Endothelial cell of umbilical vein (primary cell): ENCODE measurements around the gene MICAL3. TPM values are rescaled to one million over a fixed set of nuclear protein-coding genes. Genes with fewer than 3 reads are reported as not detected.

ENCODE experiments used
- BruUV-seq: library from RNA; stranded (reverse); fragments of 400-500 nt; replicated peaks from 2 replicates; lab custom pipeline; 2021; lab: Mats Ljungman, UMichigan
- CTCF ChIA-PET: fragments of 300-600, 350-600 bp; sonication (Branson Sonifier 250); formaldehyde crosslinking; loops from one replicate; lab custom pipeline; 2021; ENCODE audit warnings: antibody characterized with exemption, inconsistent platforms; lab: Charles Lee
- POLR2A ChIA-PET: fragments of 300-600, 350-600 bp; sonication (Branson Sonifier 250); formaldehyde crosslinking; loops from one replicate; lab custom pipeline; 2021; ENCODE audit warnings: antibody characterized with exemption, inconsistent platforms; lab: Charles Lee
- DNase-seq: peaks from one replicate; pipeline ENCODE4 v3.0.0-alpha.2; 2011; ENCODE audit warnings: low read depth, low spot score
- FAIRE-seq: peaks from 2 replicates; lab custom pipeline; 2011; peaks lifted over from hg19 to GRCh38; lab: Jason Lieb, UNC
- H2AFZ ChIP-seq: 2 replicates; pipeline ENCODE4 v1.6.0; 2012; ENCODE audit warnings: low read depth, low read length, control low read depth, inconsistent platforms
- H3K27ac ChIP-seq: 2 replicates; pipeline ENCODE4 v1.5.1; 2011; ENCODE audit warnings: low read depth, mild to moderate bottlenecking, control low read depth, low read length, moderate library complexity; ENCODE audit not compliant: insufficient read depth
- H3K27me3 ChIP-seq, 2 experiments: 2 replicates each; pipeline versions ENCODE4 v1.6.0 to v1.6.1; 2011; ENCODE audit warnings: low read length in 2 of 2, mixed read lengths in 1 of 2; ENCODE audit not compliant: control insufficient read depth in 2 of 2, insufficient read depth in 2 of 2
- H3K36me3 ChIP-seq, 2 experiments: 2 replicates in 1 of 2; 3 replicates in 1 of 2; pipeline ENCODE4 v1.5.1; 2011; ENCODE audit warnings: low read length in 2 of 2, mild to moderate bottlenecking in 1 of 2, moderate library complexity in 1 of 2; ENCODE audit not compliant: control insufficient read depth in 2 of 2, insufficient read depth in 2 of 2; ENCODE audit errors: extremely low read depth in 1 of 2
- H3K4me1 ChIP-seq: 3 replicates; pipeline ENCODE4 v1.5.1; 2011; ENCODE audit warnings: mild to moderate bottlenecking, low read length; ENCODE audit not compliant: control insufficient read depth, insufficient read depth; ENCODE audit errors: extremely low read depth
- H3K4me2 ChIP-seq: 2 replicates; pipeline ENCODE4 v1.6.1; 2011; ENCODE audit warnings: low read length, control low read depth, mixed read lengths; ENCODE audit not compliant: insufficient read depth
- H3K4me3 ChIP-seq, 3 experiments: fragments of 200-600 bp in 1 of 3; sonication (generic), shearing (Covaris generic) in 1 of 3; replicated peaks in 1 of 3; 2 replicates each; pipeline ENCODE4 v1.5.1; 2011 to 2016; ENCODE audit warnings: control low read depth in 3 of 3, low read length in 3 of 3, mild to moderate bottlenecking in 2 of 3, inconsistent platforms in 1 of 3, low read depth in 1 of 3, moderate library complexity in 1 of 3; ENCODE audit not compliant: insufficient read depth in 1 of 3
- H3K79me2 ChIP-seq: 2 replicates; pipeline ENCODE4 v1.6.0; 2012; ENCODE audit warnings: low read length, inconsistent platforms; ENCODE audit not compliant: control insufficient read depth, insufficient read depth
- H3K9ac ChIP-seq: replicated peaks from 2 replicates; pipeline ENCODE3; 2011; ENCODE audit warnings: low read length, control low read depth; ENCODE audit not compliant: insufficient read depth; ENCODE audit errors: extremely low read depth
- H3K9me1 ChIP-seq: replicated peaks from 3 replicates; pipeline ENCODE4 v1.6.0; 2011; ENCODE audit warnings: mild to moderate bottlenecking, low read length; ENCODE audit not compliant: control insufficient read depth, insufficient read depth; ENCODE audit errors: extremely low read depth
- H3K9me3 ChIP-seq: replicated peaks from 2 replicates; pipeline ENCODE4 v1.5.1; 2012; ENCODE audit warnings: low read length, inconsistent platforms; ENCODE audit not compliant: control insufficient read depth, insufficient read depth
- H4K20me1 ChIP-seq: replicated peaks from 2 replicates; pipeline ENCODE3; 2011; ENCODE audit warnings: mild to moderate bottlenecking, low read length; ENCODE audit not compliant: control insufficient read depth, insufficient read depth; ENCODE audit errors: extremely low read depth
- EZH2 ChIP-seq: IDR thresholded peaks from 2 replicates; pipeline ENCODE4 v1.6.1; 2012; ENCODE audit warnings: borderline replicate concordance, low read depth, mild to moderate bottlenecking, moderate library complexity, low read length, inconsistent platforms; ENCODE audit not compliant: severe bottlenecking
- FOS ChIP-seq: IDR thresholded peaks from 2 replicates; pipeline ENCODE4 v1.6.1; 2011; ENCODE audit warnings: mild to moderate bottlenecking, low read length, moderate library complexity, borderline replicate concordance; ENCODE audit not compliant: insufficient read depth
- GATA2 ChIP-seq: IDR thresholded peaks from 2 replicates; pipeline ENCODE4 v1.7.0; 2011; ENCODE audit warnings: low read depth, mild to moderate bottlenecking, moderate library complexity, mixed read lengths, low read length; ENCODE audit not compliant: insufficient read length, insufficient read depth
- JUN ChIP-seq: IDR thresholded peaks from 2 replicates; pipeline ENCODE4 v1.6.1; 2011; ENCODE audit warnings: borderline replicate concordance, low read depth; ENCODE audit not compliant: insufficient read length, insufficient read depth
- MYC ChIP-seq: IDR thresholded peaks from one replicate; pipeline ENCODE4 v1.6.1; 2011; ENCODE audit warnings: mild to moderate bottlenecking, low read depth, low read length
- POLR2A ChIP-seq: IDR thresholded peaks from 2 replicates; pipeline ENCODE4 v1.6.1; 2012; ENCODE audit warnings: low read depth, mild to moderate bottlenecking, control low read depth, low read length
- POLR2AphosphoS5 ChIP-seq: IDR thresholded peaks from 2 replicates; pipeline ENCODE4 v1.6.1; 2012; ENCODE audit warnings: low read depth, mild to moderate bottlenecking, control low read depth, low read length, moderate library complexity; ENCODE audit not compliant: insufficient read depth
- dilution Hi-C: fragments of 300-500 bp; cut with MboI; formaldehyde crosslinking; loops from one replicate; pipeline ENCODE4 v1.15.0; 2019; ENCODE audit warnings: low sequenced_read_pairs; ENCODE audit not compliant: extremely low pct_ligation_motif_present
- intact Hi-C: fragments of 100-400 bp; cut with micrococcal nuclease; formaldehyde crosslinking; loops from one replicate; pipeline ENCODE4 v1.10.0; 2022
- polyA plus RNA-seq, 4 experiments: library from polyadenylated mRNA; depleted of rRNA in 3 of 4; stranded (reverse) in 3 of 4; unstranded in 1 of 4; fragments of >200 nt; gene quantifications; 2 replicates each; pipeline versions ENCODE4 v1.2.1 to v1.2.3, GENCODE V29; 2011 to 2012; ENCODE audit warnings: missing spikeins in 1 of 4
- total RNA-seq: library from RNA; stranded (reverse); gene quantifications from 2 replicates; pipeline ENCODE4 v1.2.3, GENCODE V29; 2021
- TF ChIP-seq, protein P1 (sequence below): IDR thresholded peaks from 2 replicates; pipeline ENCODE4 v1.6.1; 2011; ENCODE audit not compliant: insufficient read depth, insufficient read length
- TF ChIP-seq, protein P2 (sequence below), 2 donors: IDR thresholded peaks; 1 replicate in 1 of 2; 2 replicates in 1 of 2; pipeline ENCODE4 v1.5.1; 2011; ENCODE audit warnings: low read length in 2 of 2, mild to moderate bottlenecking in 2 of 2, moderate library complexity in 2 of 2, control low read depth in 1 of 2, inconsistent platforms in 1 of 2, low read depth in 1 of 2; ENCODE audit not compliant: insufficient read depth in 1 of 2; ENCODE audit errors: extremely low read depth in 1 of 2

Gene MICAL3
- total and polyA plus RNA-seq, 2 donors (not counting 3 experiments of a cell fraction or from before 2014, with no cell fraction given): 14.5 to 63.7 TPM

DNA sequence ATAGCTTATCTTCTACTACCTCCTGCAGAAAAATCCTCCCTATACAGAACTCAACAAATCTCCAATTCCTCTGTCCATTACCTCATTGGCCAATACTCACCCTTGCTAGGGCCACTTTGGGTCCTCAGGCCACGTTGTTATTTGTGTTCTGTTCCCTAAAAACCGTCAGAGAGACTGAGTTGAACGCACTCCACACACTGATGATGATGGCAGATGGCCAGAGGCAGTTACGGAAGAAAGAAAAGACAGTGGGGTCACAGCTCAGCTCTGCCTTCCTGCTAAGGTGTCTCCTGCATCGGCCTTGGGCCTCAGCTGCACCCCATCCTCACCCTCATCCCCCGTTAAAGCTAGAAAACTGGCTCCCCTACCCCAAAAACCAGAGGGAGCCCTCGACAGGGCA, 66.2 kb downstream of the MICAL3 start:
- BruUV-seq: no TSS peak
- Histone ChIP-seq H3K4me1 (no peaks in the 10 kb centered on the region), H3K9ac (no peak overlapping the region), H3K79me2 (peaks cover 57% of the 10 kb centered on the region), H3K4me3 (no peak overlapping the region), H3K4me2 (no peak overlapping the region), H2AFZ (no peak overlapping the region), H3K36me3 (no peaks in the 10 kb centered on the region), H3K9me1 (no peaks in the 10 kb centered on the region), H3K27ac (no peak overlapping the region), H3K27me3 (no peaks in the 10 kb centered on the region), H3K9me3 (no peaks in the 10 kb centered on the region), H4K20me1 (no peaks in the 10 kb centered on the region)
- no peak for DNase-seq
- ChIA-PET POLR2A (no interaction called here), CTCF (interaction anchor here (0.6 to 1.5 kb wide), 4 partner anchors 28 to 199 kb away, joined by 3 to 4 read pairs (median 4); no protein-coding TSS in a partner anchor)
- TF ChIP-seq FOS: no peak
- TF ChIP-seq POLR2AphosphoS5: no peak
- dilution Hi-C loops: no loop called here
- intact Hi-C loops: no loop called here
- no peak for FAIRE-seq

DNA sequence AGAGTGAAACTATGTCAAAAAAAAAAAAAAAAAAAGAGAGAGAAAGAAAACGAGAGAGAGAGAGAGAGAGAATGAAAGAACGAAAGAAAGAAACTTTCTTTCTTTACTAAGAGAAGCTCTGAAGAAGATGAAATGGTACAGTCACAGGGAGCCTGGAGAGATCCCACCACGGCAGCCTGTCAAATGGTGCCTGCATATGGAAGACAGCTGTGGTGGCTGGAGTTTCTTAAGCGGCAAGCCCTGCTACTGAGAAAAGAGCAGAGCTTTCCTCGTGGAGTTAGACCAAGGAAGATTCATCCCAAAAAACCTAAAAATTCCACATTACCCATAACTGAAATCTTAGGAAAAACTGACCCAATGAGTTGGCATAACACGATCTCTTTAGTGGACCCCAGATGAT, 66.7 kb downstream of the MICAL3 start:
- no peaks in the 10 kb centered on the region for H3K9me3 ChIP-seq
- H3K4me1 ChIP-seq: no peaks in the 10 kb centered on the region
- H3K27me3 ChIP-seq: no peaks in the 10 kb centered on the region
- TF ChIP-seq, protein P1, sequence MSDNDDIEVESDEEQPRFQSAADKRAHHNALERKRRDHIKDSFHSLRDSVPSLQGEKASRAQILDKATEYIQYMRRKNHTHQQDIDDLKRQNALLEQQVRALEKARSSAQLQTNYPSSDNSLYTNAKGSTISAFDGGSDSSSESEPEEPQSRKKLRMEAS: no peak
- TF ChIP-seq POLR2AphosphoS5: no peak
- no peak for TF ChIP-seq POLR2A
- TF ChIP-seq JUN: no peak
- TF ChIP-seq GATA2: no peak
- no peak for TF ChIP-seq EZH2
- TF ChIP-seq, protein P2, sequence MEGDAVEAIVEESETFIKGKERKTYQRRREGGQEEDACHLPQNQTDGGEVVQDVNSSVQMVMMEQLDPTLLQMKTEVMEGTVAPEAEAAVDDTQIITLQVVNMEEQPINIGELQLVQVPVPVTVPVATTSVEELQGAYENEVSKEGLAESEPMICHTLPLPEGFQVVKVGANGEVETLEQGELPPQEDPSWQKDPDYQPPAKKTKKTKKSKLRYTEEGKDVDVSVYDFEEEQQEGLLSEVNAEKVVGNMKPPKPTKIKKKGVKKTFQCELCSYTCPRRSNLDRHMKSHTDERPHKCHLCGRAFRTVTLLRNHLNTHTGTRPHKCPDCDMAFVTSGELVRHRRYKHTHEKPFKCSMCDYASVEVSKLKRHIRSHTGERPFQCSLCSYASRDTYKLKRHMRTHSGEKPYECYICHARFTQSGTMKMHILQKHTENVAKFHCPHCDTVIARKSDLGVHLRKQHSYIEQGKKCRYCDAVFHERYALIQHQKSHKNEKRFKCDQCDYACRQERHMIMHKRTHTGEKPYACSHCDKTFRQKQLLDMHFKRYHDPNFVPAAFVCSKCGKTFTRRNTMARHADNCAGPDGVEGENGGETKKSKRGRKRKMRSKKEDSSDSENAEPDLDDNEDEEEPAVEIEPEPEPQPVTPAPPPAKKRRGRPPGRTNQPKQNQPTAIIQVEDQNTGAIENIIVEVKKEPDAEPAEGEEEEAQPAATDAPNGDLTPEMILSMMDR (IDR thresholded peaks at IDR 0.05; ENCODE audit: extremely low read depth in 1 of 2, insufficient read depth in 1 of 2, low read depth in 1 of 2, low read length in 2 of 2): no peak
- no peak for TF ChIP-seq FOS
- no peak for TF ChIP-seq MYC
- CTCF ChIA-PET: interaction anchor here (0.6 to 1.5 kb wide), 3 partner anchors 27 to 200 kb away, joined by 4 read pairs; no protein-coding TSS in a partner anchor
- BruUV-seq: no TSS peak
- no peaks in the 10 kb centered on the region for H3K36me3 ChIP-seq
- dilution Hi-C loops (no loop called here), intact Hi-C loops (no loop called here)
- H3K9ac ChIP-seq: no peak overlapping the region
- H4K20me1 ChIP-seq: no peaks in the 10 kb centered on the region
- FAIRE-seq (no peak), DNase-seq (no peak)
- no peak overlapping the region for H3K4me3 ChIP-seq
- no peaks in the 10 kb centered on the region for H3K9me1 ChIP-seq
- H3K27ac ChIP-seq: no peak overlapping the region
- POLR2A ChIA-PET: no interaction called here
- H3K79me2 ChIP-seq: peaks cover 60% of the 10 kb centered on the region
- no peak overlapping the region for H3K4me2 ChIP-seq
- H2AFZ ChIP-seq: no peak overlapping the region
